ENCODE data around the gene XIRP2.
"Not testable (repeated sequence)": the region's sequence is repeated elsewhere in the genome, so short reads cannot be mapped to it uniquely, and the experiment has no call there.

Gene XIRP2

DNA sequence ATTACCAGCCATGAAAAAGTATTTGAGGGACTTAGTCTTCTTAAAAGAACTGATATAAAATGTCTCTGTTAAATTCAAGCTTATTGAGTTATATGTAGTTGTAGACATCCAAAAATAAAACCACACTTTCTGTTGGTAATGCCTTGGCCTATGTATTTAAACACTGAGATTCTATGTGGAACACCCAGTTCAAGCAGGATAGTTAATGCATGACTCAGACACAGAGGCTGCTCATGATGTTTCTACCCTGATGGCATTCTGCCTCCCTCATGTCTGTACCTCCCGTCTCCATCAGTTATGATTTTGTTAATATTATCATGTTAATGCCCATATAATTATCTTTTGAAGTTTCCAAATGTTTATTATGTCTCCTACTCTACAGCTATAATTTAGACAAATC, 164.5 kb downstream of the XIRP2 start:
- DNase-seq, result no peak

DNA sequence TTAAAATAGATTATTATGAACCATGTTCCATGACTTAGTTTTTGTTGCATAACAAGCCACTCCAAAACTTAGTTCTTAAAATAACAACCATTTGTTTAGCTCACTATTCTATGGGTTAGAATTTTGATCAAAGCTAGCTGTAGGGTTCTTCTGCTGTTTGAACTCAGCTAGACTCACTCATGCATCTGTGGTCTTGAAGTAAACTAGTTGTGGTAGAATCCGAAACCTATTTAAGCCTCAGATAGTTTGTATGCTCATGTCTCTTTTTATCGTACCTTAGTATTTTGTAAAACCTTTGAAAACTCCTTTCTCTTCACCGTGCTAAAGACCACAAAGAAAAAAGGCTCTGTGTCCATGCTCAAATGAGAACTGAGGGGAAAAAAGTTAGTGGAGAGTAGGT, 166.6 kb downstream of the XIRP2 start:
- no peak for DNase-seq

GRCh38 chr2:167057446-167057845, 169.2 kb downstream of the XIRP2 start:
- DNase-seq, result no peak

DNA sequence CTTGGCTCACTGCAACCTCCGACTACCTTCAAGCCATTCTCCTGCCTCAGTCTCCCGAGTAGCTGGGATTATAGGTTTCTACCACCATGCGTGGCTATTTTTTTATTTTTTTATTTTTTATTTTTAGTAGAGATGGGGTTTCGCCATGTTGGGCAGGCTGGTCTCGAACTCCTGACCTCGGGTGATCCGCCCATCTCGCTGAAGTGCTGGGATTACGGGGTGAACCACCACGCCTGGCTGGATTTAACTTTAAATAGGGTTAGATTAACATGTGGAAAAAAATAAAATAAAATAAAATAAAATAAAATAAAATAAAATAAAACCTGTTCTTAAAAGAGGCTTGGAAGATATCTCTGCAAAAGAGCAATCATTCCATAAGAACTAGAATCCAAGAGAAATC, 170.9 kb downstream of the XIRP2 start:
- DNase-seq, result no peak

DNA sequence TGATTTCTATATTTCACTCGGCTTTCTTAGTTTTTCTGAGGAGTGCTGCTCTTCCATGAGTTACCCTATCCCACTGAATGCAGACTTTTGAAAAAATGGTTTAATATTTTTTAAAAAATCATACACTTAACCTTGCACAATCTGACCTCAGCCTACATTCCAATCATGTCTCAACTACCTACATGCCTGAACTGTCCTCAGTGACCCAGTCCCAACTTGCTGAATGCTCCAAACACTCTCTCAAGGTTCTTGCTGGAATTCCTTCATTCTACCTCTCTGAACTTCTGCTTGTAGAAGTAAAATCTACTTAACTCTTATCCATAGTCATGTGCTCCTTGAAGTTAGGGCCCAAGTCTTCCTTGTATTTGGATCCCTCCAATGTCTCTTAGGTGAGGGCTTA, 181.6 kb downstream of the XIRP2 start:
- no peak for DNase-seq

DNA sequence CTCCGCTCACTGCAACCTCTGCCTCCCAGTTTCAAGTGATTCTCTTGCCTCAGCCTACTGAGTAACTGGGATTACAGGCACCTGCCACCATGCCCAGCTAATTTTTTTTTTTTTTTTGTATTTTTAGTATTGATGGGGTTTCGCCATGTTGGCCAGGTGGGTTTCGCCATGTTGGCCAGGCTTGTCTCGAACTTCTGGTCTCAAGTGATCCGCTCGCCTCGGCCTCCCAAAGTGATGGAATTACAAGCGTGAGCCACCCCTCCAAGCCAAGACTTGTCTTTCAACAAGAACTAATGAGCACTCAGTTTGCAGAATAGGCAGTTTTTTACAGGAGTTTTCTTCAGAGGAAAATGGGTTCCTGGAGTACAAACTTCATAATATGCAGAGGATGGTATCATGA, 187.4 kb downstream of the XIRP2 start:
- not testable (repeated sequence) for DNase-seq

DNA sequence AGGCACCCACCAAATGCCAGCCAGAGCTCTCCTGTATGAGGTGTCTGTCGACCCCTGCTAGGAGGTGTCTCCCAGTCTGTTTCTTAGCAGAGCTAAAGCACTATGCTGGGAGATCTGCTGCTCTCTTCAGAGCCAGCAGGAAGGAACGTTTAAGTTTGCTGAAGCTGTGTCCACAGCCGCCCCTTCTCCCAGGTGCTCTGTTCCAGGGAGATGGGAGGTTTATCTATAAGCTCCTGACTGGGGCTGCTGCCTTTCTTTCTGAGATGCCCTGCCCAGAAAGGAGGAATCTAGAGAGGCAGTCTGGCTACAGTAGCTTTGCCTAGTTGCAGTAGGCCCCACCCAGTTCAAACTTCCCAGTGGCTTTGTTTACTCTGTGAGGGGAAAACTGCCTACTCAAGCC, 210.7 kb downstream of the XIRP2 start:
- not testable (repeated sequence) for DNase-seq

- no peak for DNase-seq
Observed at GRCh38 chr2:167100506-167100905, 212.2 kb downstream of the XIRP2 start.

GRCh38 chr2:167103028-167103756, 214.9 kb downstream of the XIRP2 start:
- DNase-seq, result no peak

DNA sequence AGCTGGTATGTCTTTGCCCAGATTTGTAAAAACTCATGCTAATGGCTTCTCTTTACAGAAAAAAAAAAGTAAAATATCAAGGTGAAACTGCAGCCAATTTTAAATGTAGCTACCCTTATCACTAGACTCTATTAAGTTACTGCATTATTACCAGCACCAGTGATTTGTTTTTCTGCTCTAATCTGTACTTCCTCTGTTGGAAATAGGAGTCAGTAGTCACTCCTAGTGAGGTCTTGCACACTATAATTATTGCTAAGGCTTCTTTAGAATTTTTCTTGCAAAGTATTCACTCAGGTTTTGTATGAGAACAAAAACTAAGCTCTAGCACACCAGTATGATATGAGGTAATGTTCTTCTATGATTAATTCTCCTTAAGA, 215.5 kb downstream of the XIRP2 start:
- no peak for DNase-seq

DNA sequence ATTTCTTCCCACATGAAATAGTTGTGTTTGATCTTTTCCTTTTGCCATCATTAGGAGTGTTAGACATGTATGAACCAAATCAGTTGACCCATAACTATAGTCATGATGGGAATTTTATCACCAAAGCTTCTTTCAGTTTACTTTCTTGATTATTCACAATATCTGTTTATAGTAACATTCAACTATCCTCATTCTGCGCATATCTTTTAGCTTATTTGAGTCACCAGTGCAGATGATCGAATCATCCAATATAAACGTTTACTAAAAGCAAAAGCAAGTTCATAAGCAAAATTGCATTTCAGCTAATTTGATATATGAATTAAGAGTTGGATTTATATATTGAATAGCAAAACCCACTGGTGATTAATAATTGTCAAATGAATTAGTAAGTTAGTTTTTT, 216.4 kb downstream of the XIRP2 start:
- DNase-seq, result no peak

DNA sequence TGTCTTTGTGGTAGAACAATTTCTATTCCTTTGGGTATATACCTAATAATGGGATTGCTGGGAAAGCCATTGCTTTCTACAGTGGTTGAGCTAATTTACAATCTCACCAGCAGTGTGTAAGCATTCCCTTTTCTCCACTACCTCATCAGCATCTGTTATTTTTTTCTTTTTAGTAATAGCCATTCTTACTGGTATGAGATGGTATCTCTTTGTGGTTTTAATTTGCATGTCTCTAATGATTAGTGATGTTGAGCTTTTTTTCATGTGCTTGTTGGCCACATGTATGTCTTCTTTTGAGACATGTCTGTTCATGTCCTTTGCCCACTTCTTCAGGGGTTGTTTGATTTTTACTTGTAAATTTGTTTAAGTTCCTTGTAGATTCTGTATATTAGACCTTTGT, 221.4 kb downstream of the XIRP2 start:
- DNase-seq, result not testable (repeated sequence)

GRCh38 chr2:167110345-167110744, 222.1 kb downstream of the XIRP2 start:
- DNase-seq, result no peak

GRCh38 chr2:167114018-167114417, 225.7 kb downstream of the XIRP2 start:
- DNase-seq, result no peak

DNA sequence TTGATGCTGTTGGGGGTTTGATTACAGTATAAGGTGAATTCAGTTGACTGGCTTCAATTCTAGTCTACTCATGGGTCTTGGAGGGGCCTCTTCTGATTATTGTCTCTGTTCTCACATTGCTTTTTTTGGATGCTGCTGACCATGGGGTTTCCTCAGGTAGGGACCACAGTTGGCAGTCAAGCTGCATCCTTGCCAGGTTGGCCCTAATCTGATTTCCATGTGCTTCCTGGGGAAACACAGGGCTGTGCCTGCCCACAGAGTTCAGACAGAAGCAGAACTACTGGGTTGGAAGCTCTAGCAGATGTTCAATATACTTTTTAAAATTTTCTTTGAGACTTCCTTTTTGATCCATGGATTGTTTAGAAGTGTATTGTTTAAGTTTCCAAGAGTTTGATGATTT, 227.3 kb downstream of the XIRP2 start:
- no peak for DNase-seq

- no peak for DNase-seq
Observed at GRCh38 chr2:167122389-167122788, 234.1 kb downstream of the XIRP2 start.

DNA sequence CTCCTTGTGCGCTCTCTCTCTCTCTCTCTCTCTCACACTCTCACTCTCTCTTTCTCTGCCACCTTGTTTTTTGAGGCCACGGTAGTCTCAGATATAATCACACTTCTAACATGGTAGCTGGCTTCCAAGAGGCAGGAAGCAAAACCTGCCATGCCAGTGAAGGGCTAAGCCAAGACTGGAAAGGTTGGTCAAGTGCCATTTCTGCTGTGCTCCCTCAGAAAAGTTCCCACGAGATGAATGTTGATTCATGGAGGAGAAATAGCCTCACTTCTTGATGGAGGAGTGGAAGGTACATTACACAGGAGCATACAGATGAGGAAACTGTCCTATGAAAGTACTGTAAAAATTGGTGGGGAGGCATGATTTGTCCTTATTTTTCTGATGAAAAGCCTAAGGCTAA, 237.9 kb downstream of the XIRP2 start:
- no peak for DNase-seq

DNA sequence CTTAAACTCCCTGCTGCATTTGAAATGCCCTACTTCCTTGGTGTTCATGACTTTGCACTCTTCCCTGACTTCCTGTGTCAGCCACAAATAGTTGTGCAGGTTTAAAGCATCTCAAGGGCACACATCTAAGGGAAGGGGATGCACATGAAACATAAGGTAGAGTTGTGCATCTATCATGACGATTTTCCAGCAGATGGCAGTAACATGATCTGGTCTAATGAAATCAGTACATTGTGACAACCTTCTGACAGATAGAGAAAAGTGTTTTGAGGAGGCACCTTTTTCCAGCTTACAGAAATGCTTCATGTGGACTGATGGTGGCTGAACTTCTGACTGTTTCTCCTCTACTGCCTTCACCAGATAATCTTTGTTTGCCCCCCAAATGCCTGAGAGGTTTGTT, 238.9 kb downstream of the XIRP2 start:
- no peak for DNase-seq

DNA sequence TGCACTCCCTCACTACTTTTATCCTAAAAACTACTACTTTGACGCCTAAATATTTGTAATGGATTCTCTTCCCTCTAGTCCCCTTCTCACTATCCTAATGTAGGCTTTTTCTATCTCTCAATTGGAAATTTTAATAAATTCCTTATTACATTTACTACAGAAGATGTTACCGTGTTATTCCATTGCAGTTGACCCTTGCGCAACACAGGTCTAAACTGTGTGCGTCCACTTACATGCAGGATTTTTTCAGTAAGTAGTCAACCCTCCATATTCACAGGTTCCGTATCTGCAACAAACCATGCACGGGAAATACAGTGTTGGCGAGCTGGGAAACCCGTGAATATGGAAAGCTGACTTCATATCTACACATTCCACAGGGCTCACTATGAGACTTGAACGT, 239.8 kb downstream of the XIRP2 start:
- no peak for DNase-seq

DNA sequence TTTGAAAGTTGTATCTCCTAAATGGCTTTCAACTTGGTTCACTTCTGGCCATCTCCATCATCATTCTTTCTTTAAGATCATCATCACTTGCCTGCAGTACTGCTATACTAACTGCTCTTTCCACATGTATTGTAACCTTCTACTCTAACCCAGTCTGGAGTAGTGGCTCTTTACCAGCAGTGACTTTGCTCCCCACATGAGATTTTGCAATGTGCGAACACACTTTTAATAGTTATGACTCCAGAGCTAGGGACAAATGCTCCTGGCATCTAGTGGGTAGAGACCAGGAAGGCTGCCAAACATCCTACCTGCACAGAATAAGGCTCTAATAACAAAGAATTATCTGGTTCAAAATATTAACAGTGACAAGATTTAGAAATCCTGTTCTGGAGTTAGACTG, 243.8 kb downstream of the XIRP2 start:
- DNase-seq, result no peak

DNA sequence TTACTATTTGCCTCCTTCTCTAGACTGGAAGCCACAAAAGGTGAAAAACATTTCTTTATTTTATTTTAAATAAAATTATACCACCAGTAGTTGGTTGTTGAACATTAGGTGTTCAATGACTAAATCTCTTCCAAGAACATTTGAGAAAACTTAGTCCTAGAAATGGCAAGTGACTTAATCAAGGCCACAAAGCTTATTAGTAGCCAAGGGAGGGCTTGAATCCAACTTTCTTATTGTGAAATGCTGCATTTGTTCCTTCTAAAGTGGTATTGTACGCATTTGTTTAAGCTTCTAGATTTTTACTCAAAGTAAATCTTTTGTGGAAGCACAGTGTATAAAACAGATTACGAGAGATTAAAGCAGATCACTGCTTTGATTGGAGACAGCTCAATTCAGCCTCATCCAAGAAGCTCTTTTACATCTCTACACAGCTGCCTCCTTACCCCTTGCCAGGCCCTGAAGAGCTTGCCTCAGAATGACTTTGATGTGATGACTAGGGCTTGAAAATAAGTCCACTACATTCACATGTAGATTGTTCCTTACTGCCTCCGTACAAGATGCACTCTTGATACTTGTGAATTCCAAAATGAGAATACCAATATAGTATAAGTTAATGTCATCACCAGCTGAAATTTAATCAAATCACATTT, 244.8 kb downstream of the XIRP2 start:
- no peak for DNase-seq

DNA sequence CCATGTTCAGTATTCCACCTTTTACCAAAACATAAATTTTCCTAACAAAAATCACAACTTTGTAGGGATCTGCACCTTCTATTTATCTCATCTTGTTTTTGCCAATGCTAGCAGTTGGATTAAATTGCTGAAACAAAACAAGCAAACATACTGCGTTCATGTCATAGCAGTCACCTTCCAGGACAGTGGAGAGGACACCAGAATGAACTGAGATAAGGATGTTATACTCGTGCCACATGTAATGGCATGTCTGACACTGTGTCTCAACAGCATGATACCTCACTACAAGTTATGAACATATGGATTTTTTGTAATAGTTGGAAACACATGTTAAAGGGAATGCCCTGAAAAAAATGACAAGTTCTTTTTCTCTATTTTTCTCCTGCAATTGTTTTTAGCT, 245.3 kb downstream of the XIRP2 start:
- DNase-seq, result no peak

DNA sequence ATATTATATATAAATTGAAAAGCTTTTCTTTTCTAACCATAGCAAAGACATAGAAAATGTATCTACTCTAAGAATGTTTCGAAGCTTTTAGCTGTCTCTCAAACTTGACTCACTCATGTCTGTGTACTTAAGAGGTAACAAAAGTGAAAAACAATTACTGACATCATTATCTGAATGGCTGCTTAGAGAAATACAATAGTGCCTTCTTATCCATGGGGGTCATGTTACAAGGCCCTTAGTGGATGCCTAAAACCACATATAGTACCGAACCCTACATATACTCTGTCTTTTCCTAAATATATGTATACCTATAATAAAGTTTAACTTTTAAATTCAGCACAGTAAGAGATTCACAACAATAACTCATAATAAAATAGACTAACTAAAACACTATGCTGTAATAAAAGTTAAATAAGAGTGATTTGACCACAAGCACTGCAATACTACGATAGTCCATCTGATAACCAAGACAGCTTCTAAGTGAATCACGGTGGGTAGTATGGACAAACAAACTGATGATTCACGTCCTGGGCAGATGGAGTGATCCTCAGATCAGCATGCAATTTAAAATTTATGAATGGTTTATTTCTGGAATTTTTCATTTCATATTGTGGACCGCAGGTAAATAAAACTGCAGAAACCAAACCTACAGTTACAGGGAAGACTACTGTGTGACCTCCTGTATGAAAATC, 246.2 kb downstream of the XIRP2 start:
- no peak for DNase-seq

GRCh38 chr2:167135706-167136105, 247.4 kb downstream of the XIRP2 start:
- DNase-seq, result no peak

Data from effector CD4-positive, alpha-beta T cell (primary cell).